Measurements from ENCODE around the gene CIAO2B. TPM values are rescaled to one million over a fixed set of nuclear protein-coding genes. Genes with fewer than 3 reads are reported as not detected.
"Not testable (repeated sequence)": the region's sequence is repeated elsewhere in the genome, so short reads cannot be mapped to it uniquely, and the experiment has no call there.

The CIAO2B gene
- polyA plus RNA-seq, 1 donor (not counting 4 experiments of a cell fraction or from before 2014, with no cell fraction given): 105 TPM

DNA sequence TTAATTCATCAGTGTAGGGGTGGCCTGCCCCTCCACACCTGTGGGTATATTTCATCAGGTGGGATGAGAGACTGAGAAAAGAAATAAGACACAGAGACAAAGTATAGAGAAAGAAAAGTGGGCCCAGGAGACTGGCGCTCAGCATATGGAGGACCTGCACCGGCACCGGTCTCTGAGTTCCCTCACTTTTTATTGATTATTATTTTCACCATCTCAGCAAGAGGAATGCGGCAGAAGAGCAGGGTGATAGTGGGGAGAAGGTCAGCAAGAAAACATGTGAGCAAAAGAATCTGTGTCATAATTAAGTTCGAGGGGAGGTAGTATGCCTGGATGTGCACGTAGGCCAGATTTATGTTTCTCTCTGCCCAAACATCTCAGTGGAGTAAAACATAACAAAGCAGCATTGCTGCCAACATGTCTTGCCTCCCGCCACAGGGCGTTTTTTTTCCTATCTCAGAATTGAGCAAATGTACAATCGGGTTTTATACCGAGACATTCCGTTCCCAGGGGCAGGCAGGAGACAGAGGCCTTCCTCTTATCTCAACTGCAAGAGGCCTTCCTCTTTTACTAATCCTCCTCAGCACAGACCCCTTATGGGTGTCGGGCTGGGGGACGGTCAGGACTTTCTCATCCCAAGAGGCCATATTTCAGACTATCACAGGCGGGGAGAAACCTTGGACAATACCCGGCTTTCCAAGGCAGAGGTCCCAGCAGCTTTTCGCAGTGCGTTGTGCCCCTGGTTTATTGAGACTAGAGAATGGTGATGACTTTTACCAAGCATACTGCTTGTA, 21.4 kb upstream of the CIAO2B start:
- H3K36me3 ChIP-seq (ENCODE audit: control insufficient read depth in 2 of 2, extremely low read depth in 1 of 2, insufficient read depth in 2 of 2, low read length in 2 of 2); H3K9ac ChIP-seq (ENCODE audit: control insufficient read depth, extremely low read depth, insufficient read depth, low read length); H3K4me3 ChIP-seq (ENCODE audit: control insufficient read depth in 2 of 3, extremely low read depth in 1 of 3, insufficient read depth in 2 of 3, low read depth in 1 of 3, low read length in 3 of 3); H3K9me3 ChIP-seq (ENCODE audit: control insufficient read depth, low read depth, low read length); dilution Hi-C loops (cut with MboI; ENCODE audit: extremely low pct_ligation_motif_present, low sequenced_read_pairs); H3K4me1 ChIP-seq (ENCODE audit: control insufficient read depth, extremely low read depth, insufficient read depth, low read length); H3K79me2 ChIP-seq (ENCODE audit: control insufficient read depth, insufficient read depth, low read length); H3K4me2 ChIP-seq (ENCODE audit: control insufficient read depth, extremely low read depth, insufficient read depth, low read depth, low read length); DNase-seq (ENCODE audit: low read depth, low spot score); H4K20me1 ChIP-seq (ENCODE audit: control insufficient read depth, extremely low read depth, insufficient read depth, low read length); H2AFZ ChIP-seq (ENCODE audit: control insufficient read depth, low read length); H3K27ac ChIP-seq (ENCODE audit: control insufficient read depth, insufficient read depth, low read length); FAIRE-seq; H3K27me3 ChIP-seq (ENCODE audit: control insufficient read depth, extremely low read depth, insufficient read depth, low read length); H3K9me1 ChIP-seq (ENCODE audit: control insufficient read depth, extremely low read depth, insufficient read depth, low read length): not testable (repeated sequence)

- Histone ChIP-seq H3K4me2 (ENCODE audit: control insufficient read depth, extremely low read depth, insufficient read depth, low read depth, low read length) (no peak overlapping the region), H2AFZ (ENCODE audit: control insufficient read depth, low read length) (peak overlapping the region; percentile 26)
- no peak for DNase-seq (ENCODE audit: low read depth, low spot score)
These were observed 20.0 kb upstream of the CIAO2B start for GRCh38 chr16:66954097-66954659.

More at GRCh38 chr16:66954097-66954659, 20.0 kb upstream of the CIAO2B start:
- no peaks in the 10 kb centered on the region for H3K27me3 ChIP-seq (ENCODE audit: control insufficient read depth, extremely low read depth, insufficient read depth, low read length)
- no peak overlapping the region for H3K27ac ChIP-seq (ENCODE audit: control insufficient read depth, insufficient read depth, low read length)
- H3K36me3 ChIP-seq (ENCODE audit: control insufficient read depth in 2 of 2, extremely low read depth in 1 of 2, insufficient read depth in 2 of 2, low read length in 2 of 2): no peaks in the 10 kb centered on the region
- peak; percentile 71 for FAIRE-seq
- H4K20me1 ChIP-seq (ENCODE audit: control insufficient read depth, extremely low read depth, insufficient read depth, low read length): no peaks in the 10 kb centered on the region
- dilution Hi-C loops (cut with MboI; ENCODE audit: extremely low pct_ligation_motif_present, low sequenced_read_pairs): no loop called here
- no peaks in the 10 kb centered on the region for H3K9me3 ChIP-seq (ENCODE audit: control insufficient read depth, low read depth, low read length)
- H3K9me1 ChIP-seq (ENCODE audit: control insufficient read depth, extremely low read depth, insufficient read depth, low read length): no peaks in the 10 kb centered on the region
- H3K79me2 ChIP-seq (ENCODE audit: control insufficient read depth, insufficient read depth, low read length): no peaks in the 10 kb centered on the region
- peaks cover 11% of the 10 kb centered on the region for H3K4me1 ChIP-seq (ENCODE audit: control insufficient read depth, extremely low read depth, insufficient read depth, low read length)
- no peak overlapping the region for H3K4me3 ChIP-seq (ENCODE audit: control insufficient read depth in 2 of 3, extremely low read depth in 1 of 3, insufficient read depth in 2 of 3, low read depth in 1 of 3, low read length in 3 of 3)
- no peak for TF ChIP-seq EZH2 (IDR thresholded peaks at IDR 0.05; ENCODE audit: low read length)
- TF ChIP-seq, protein P1, sequence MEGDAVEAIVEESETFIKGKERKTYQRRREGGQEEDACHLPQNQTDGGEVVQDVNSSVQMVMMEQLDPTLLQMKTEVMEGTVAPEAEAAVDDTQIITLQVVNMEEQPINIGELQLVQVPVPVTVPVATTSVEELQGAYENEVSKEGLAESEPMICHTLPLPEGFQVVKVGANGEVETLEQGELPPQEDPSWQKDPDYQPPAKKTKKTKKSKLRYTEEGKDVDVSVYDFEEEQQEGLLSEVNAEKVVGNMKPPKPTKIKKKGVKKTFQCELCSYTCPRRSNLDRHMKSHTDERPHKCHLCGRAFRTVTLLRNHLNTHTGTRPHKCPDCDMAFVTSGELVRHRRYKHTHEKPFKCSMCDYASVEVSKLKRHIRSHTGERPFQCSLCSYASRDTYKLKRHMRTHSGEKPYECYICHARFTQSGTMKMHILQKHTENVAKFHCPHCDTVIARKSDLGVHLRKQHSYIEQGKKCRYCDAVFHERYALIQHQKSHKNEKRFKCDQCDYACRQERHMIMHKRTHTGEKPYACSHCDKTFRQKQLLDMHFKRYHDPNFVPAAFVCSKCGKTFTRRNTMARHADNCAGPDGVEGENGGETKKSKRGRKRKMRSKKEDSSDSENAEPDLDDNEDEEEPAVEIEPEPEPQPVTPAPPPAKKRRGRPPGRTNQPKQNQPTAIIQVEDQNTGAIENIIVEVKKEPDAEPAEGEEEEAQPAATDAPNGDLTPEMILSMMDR (optimal IDR thresholded peaks at IDR 0.05 in 1 of 3, IDR thresholded peaks at IDR 0.05 in 1 of 3, conservative IDR thresholded peaks at IDR 0.05 in 1 of 3; ENCODE audit: extremely low read depth in 1 of 3, insufficient read depth in 2 of 3, low read length in 3 of 3): peak; percentile 79 to 90 (median 86)
- no peak overlapping the region for H3K9ac ChIP-seq (ENCODE audit: control insufficient read depth, extremely low read depth, insufficient read depth, low read length)

All from keratinocyte (primary cell).